SKM-1 treated with dmso at 0.1 percent for 144 hours (cell line): ENCODE measurements around the gene HDHD2.
A peak's percentile ranks its signal among the peaks of the same experiment; 100 is the strongest.

Experiments used
- DNase-seq: peaks from one replicate; lab custom pipeline; 2025; ENCODE audit not compliant: unreplicated experiment; lab: John Stamatoyannopoulos, UW

Gene HDHD2

GRCh38 chr18:47149457-47150028, 757 bp downstream of the HDHD2 start:
- DNase-seq: no peak

DNA sequence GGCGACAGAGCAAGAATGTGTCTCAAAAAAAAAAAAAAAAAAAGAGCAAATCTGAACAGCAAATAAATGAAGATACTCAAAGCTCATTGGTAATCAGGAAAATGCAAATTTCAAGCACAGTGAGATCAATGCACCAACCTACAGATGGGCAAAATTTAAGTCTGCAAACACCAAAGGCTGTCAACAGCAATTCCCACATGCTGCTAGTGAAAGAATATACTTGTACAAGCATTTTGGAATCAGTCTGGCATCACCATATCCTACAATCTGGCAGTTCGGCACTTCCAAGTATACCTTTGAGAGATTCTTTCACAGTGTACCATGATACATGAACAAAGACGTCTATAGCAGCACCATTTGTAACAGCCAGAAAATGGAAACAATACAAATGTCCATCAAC, 4.1 kb downstream of the HDHD2 start:
- DNase-seq: no peak

DNA sequence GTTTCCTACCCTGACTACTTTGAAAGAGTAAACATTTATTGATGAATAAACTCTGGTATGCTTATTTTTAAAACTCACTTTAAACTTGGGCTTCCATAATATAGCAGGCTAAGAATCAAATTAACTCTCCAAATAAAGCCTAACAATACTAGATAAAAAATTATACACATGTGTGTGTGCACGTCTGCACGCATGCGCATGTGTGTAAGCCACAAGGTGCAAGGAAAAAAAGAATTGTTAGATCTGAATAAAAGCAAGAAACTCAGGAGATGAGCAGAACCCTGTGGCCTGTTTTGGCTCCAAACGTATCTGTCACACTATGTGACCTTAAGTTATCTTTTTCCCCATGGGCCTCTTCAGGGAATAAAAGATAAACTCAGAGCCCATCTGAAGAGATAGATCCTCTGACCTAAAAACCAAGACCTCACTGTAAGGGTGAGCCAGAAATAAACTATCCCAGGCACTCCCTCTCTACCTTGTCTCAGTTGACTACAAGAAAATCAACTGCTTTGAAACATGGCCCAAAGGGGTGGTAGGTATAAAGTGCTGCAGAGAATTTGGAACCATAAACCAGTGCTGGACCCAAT, 6.3 kb downstream of the HDHD2 start:
- DNase-seq: no peak

- no peak for DNase-seq
Measured at GRCh38 chr18:47143153-47143552, 7.1 kb downstream of the HDHD2 start.

DNA sequence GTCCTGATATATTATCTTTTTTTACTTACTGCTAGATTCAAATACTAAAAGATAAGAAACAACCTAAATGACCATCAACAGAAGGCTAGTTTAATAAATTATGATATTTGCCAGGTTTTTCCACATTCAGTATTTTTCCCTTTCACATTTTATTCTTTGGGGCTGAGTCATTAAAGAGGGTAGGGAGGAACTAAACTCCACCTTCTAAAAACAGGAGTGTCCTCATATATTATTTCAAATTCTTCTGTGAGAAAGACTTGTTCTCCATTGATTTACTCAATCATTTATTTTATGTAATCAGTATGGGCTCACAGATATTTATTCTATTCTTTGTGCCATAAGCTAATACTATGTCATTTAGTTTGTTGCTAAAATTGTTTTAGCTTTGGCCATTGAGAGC, 9.0 kb downstream of the HDHD2 start:
- DNase-seq: no peak

- no peak for DNase-seq
Measured at GRCh38 chr18:47121146-47121545, 29.2 kb downstream of the HDHD2 start.

DNA sequence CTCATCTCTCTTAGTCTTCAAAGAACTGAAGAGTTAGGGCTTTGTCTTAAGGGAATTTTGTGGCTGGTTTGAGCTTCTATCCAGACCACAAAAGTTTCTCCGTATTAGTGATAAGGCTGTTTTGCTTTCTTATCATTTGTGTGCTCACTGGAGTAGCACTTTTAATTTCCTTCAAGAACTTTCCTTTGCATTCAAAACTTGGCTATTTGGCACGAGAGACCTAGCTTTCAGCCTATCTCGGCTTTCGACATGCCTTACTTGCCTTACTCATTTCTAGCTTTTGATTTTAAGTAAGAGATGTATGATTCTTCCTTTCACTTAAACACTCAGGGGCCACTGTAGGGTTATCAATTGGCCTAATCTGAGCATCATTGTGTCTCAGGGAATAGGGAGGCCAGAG, 29.9 kb downstream of the HDHD2 start:
- no peak for DNase-seq

GRCh38 chr18:47118981-47119380, 31.3 kb downstream of the HDHD2 start:
- DNase-seq: no peak

DNA sequence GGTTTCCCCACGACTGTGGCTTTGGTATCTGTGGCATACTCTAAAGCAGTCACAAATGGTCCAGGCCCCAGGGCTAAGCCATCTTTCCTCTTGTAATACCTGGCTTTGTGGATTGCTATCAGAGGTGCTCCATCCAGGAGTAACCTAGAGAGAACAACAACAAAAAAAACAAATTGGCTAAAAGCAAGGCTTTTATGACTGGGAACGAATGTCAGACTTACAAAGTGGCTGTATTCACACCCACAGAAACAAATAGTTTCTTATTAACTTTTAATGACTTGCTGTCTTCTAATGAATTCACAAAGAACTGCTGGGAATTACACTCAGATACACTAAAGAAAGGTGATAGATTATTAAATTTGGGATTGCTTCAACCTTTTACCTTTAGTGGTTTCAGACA, 35.1 kb downstream of the HDHD2 start:
- DNase-seq: no peak

DNA sequence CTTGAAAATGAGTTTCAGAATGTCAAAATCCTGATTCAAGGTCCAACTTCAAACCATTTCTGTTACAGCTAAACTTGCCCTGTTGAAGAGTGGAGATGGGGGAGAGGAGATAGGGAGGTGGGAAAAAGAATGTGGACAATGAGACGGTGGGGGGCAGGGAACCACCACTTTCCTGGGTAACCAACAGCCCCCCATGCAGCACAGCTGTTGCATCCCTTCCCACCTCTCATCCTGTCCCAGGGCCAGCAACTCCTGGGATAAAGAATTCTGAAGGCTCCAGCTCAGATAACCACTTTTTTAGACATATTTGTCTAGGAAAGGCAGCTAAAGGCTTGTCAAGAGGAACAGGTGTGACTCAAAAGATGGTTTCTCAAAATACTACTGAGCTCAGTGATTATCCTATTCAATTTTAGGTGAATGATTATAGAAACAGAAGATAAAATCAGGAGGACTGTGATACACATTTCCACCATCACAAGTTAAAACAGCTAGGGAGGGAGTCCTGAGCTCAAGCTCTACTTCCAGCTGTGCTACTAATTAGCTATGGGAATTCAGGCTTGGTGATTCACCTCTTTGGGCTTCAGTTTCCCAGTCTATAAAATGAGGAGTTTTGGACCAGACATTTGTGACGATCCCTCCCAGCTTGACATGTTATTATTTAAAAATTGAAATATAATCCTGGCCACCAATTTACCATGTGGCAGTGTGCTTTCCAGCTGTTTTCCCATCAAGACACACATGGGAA, 36.3 kb downstream of the HDHD2 start:
- DNase-seq: no peak

- DNase-seq: no peak
Measured at GRCh38 chr18:47110492-47111274, 39.6 kb downstream of the HDHD2 start.

GRCh38 chr18:47109720-47110119, 40.6 kb downstream of the HDHD2 start:
- no peak for DNase-seq

DNA sequence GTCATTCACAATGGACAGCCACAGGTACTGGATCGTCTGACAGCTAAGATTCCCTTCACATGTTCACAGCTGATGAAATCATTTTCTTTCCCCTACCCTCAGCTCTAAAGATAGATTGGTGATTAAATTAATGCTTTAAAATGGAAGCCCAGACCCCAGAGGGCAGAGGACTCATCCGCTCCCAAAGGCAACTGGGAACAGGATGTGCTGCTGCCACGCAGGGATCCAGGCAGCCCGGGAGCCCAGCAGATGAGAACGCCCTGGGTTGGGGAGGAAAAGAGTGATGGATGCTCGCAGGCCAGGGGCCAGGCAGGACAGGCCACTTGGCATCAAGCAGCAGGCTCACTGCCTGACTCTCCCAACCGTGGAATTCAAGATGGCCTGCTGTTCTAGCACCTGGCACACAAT, 41.3 kb downstream of the HDHD2 start:
- no peak for DNase-seq

GRCh38 chr18:47108373-47108772, 41.9 kb downstream of the HDHD2 start:
- no peak for DNase-seq

GRCh38 chr18:47100212-47100831, 50.0 kb downstream of the HDHD2 start:
- DNase-seq: peak; percentile 15

GRCh38 chr18:47095810-47096209, 54.5 kb downstream of the HDHD2 start:
- DNase-seq: no peak

DNA sequence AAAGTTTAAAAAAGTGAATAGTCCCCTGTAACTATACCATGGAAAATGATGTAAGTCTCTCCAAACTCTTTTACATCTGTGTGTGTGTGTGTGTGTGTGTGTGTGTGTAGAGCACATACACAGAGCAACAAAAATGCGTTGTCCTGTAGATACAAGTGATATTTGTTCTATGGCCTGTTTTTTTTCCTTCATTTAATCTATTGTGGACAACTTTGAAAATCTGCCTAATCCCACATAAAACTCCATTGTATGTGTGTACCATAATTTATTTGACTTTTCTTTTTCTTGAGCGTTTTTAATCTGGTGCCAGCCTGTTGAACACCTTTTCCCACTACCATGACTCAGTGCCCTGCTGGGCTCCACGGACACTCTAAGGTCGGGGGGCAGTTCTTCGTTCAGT, 62.6 kb downstream of the HDHD2 start:
- no peak for DNase-seq

DNA sequence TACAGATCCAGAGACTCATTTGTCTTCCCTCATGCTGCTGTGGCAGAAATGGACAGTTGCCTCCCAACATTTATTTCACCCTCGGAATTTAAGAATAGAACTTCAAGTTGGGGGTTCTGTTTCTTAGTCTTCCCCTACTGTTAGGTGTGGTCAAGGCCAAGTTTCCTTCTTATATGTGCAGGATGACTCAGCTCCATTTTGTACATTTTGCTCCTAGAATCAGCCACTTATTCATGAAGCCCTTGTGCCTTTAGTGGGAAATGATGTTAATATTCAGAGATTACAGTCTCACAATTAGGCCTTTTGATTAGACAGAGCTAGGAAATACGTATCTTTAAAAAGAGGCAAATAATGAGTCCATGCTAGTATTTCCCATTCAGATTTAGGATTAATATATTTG, 68.7 kb downstream of the HDHD2 start:
- no peak for DNase-seq

DNA sequence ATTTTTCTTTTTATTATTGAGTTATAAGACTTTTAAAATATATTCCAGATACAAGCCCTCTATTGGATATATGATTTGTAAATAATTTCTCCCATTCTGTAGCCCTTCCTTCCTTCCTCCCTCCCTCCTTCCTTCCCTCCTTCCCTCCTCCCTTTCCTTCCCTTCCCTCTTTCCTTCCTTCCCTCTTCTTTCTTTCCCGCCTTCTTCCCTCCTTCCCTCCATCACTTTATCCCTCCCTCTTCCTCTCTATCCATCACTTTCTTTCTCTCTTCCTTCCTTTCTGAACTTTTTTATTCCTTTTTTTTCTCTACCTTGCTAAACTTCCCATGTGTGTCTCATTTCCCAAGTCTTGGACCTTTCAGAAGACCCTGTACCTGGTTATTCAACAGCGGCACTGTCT, 69.4 kb downstream of the HDHD2 start:
- no peak for DNase-seq

DNA sequence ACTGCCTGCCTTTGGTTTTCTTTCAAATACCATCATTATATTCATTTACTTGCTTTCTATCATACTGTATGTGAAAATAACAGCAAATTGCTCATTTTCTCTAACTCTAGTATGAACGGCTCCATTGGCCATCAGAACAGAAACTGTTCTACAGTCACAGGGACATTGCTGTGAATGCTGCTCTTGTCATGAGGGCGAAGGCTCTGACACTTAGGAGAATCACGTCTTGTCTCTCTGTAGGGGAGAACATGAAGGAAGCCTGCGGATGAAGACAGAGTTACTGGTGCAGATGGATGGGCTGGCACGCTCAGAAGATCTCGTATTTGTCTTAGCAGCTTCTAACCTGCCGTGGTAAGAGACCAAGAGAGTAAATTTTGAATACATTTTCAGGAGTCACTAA, 73.2 kb downstream of the HDHD2 start:
- no peak for DNase-seq

- DNase-seq: no peak
Measured at GRCh38 chr18:47075098-47075883, 75.0 kb downstream of the HDHD2 start.
